GM12864 (cell line): ENCODE results near the gene SORBS1.

Experiments
- DNase-seq: peaks from one replicate; pipeline ENCODE4 v3.0.0-alpha.2; 2011; ENCODE audit warnings: low read depth
- H3K4me3 ChIP-seq: 2 replicates; pipeline ENCODE4 v1.5.1; 2011; ENCODE audit warnings: mild to moderate bottlenecking, low read depth, low read length, control low read depth
- CTCF ChIP-seq: IDR thresholded peaks from 2 replicates; pipeline ENCODE4 v1.5.1; 2011; ENCODE audit warnings: low read depth, mild to moderate bottlenecking, moderate library complexity, low read length, control low read depth, inconsistent platforms; ENCODE audit errors: missing control alignments

The SORBS1 gene

GRCh38 chr10:95428701-95429100 lies 132.5 kb downstream of the SORBS1 start:
- no peak for TF ChIP-seq CTCF
- no peak overlapping the region for H3K4me3 ChIP-seq
- no peak for DNase-seq

DNA sequence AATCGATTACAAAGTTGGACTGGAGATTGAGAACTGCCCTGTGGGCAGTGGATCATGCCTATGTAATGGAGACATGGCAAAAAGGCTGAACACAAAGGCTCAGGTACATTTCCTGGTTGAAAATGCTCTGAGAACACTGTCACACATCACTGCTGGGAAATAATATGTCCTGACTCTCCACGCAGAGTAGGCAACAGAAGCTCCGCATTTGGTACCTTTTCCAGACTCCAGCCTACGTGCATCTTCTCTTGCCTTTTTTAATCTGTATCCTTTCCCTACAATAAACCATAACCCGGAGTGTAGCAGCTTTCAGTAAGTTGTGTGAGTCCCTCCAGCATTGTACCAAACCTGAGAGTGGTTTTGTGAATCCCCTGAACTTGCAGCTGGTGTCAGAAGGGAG lies 134.7 kb downstream of the SORBS1 start:
- no peak overlapping the region for H3K4me3 ChIP-seq
- no peak for DNase-seq
- TF ChIP-seq CTCF = no peak

DNA sequence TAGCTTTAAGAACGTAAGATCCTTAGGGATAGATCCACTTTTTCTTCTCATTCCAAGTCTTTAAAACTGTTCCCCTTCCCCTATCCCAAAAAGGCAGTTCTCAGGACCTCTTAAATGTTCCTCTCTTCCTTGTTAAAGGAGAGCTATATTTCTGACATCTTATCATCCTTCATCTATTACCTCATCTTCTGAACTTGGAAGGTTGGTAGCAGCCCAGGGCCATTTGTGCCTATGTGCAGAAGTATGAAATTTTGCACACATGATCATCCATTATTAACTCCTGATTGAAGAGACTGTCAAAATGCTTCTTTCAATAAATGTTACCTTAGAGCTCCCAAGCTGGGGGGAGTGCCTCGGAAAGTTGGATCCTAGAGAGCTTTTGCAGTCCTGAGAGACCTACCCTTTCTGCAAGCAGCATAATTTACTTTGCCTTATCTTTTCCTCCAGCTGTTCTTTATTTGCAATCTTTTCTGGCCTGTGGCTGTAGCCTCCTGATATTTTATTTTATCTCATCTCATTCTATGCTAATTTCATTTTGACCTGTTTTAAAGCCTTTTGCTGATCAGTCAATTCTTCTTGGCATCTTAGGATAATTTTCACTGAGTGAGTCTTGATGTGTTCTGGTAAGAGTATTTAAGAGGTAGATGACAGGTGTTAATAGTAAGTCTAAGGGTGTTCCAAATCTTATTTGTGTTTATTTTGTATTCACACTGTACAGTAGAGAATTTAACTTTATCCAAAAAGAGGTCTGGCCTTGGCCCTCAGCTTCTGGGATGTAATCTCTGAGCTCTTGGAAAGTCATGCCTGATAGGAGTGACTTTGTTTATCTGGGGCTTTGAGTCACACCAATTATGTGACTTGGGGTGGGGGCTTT lies 135.3 kb downstream of the SORBS1 start:
- no peak for TF ChIP-seq CTCF
- H3K4me3 ChIP-seq = no peak overlapping the region
- DNase-seq = no peak

GRCh38 chr10:95423164-95424005 lies 137.8 kb downstream of the SORBS1 start:
- H3K4me3 ChIP-seq = no peak overlapping the region
- no peak for TF ChIP-seq CTCF
- DNase-seq = no peak

- no peak for DNase-seq
- no peak overlapping the region for H3K4me3 ChIP-seq
- no peak for TF ChIP-seq CTCF
These were observed 138.9 kb downstream of the SORBS1 start for GRCh38 chr10:95422233-95422632.

DNA sequence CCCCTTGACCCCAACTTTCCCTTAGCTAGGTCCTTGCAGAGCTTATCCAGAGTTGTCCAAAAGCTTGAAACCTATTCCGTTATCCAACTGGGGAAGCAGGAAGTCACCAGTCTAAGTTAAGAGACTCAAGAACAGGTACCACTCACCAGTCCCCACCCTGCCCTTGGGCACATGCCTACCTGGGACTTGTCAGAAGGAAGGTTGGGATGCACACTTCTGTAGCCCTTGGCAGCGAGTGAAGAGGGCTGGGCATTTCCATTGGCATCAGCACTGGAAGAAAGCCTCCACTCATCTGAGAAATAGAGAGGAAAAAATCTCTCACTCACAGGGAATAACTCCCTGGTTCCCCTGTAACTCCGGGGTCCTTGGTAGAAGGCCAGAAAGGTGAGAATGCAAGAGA lies 139.4 kb downstream of the SORBS1 start:
- no peak for DNase-seq
- TF ChIP-seq CTCF = no peak
- H3K4me3 ChIP-seq = no peak overlapping the region
